Measurements from ENCODE around the gene KNCN.

The KNCN gene

DNA sequence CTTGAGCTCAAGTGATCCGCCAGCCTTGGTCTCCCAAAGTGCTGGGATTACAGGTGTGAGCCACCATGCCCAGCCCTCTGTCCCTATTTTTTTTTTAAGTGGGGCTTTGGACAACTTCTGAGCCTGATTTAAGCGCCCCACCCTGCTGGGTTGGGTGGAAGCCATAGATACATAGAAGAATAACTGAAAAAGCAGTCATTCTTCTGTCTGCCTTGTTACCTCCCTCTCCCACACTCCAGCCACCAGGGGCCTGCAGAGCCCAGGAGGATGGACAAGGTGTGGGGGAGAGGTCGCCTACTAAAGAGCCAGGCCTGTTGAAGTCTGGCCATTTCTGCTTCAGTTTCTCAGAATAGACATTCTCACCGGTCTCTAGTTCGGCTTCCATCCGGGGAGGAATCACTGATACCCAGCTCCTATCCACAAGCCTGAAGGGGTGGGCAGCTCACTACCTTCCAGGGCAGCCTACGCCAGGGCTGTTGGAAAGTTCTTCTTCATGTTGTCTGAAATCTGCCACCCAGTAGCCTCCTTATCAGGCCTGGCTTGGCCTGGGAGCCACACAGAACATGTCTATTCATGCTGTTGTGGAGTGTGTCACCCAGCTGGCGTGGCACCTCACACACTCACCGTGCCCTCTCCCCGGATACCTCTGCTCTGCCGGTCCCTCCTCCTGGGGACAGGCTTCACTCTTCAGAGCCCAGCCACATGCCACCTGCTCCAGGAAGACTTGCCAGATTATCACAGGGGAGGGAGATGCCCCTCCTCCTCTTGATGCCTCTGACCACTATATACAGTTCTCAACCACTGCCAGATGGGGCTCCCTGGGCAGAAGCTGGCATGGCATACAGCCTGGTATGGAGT is 27.7 kb downstream of the KNCN start:
- DNase-seq (ENCODE audit: low spot score): no peak

DNA sequence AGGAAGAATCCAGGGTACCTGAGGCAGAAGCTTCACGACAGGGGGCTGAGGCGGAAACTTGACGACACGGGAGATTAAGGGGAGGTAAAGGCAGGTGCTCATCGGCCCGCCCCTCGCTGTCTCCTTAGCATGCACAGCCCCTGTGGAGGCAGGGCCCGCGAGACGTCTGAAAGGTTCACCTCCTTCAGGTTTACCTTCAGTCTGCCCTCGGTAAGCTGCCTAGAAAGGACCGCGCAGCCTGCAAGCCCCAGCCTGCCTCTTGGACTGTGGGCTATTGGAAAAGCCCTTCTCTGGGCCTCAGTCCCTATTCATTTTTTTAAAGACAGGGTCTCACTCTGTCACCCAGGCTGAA is 28.5 kb downstream of the KNCN start:
- no peak for DNase-seq (ENCODE audit: low spot score)

DNA sequence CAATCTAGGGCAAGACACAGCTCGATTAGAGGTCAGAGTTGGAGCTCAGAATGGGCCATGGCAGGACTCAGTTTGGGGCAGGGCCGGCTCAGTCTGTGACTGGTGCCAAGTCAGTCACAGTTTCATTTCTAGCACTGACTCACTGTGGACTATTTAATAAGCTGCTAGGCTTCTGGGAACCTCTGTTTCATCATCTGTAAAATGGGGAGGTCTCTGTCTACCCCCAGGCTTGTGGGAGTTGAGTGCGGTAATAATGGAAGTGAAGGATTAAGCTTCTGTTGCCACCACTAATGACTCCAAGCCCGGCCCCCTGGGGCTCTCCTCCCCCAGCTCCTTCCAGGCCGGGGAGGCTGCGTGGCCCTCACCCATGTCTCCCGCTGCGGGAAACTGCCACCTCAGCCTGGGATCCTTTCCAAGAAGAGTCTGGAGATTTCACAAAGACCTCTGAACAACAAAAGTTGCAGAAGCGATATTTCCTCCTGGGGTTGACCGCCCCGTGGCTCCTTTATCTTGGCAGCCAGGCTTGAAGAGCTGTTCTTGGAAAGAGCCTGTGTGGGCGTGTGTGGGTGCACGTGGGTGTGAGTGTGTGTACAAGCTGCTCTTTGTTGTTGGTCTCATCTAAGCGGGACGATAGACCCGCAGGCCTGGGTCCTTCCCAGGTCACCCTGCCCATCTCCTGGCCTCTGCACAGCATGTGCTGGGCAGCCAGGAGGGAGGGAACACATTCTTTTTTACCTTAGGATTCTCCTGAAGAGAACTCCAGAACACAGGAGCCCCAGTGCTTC is 29.1 kb downstream of the KNCN start:
- no peak for DNase-seq (ENCODE audit: low spot score)

DNA sequence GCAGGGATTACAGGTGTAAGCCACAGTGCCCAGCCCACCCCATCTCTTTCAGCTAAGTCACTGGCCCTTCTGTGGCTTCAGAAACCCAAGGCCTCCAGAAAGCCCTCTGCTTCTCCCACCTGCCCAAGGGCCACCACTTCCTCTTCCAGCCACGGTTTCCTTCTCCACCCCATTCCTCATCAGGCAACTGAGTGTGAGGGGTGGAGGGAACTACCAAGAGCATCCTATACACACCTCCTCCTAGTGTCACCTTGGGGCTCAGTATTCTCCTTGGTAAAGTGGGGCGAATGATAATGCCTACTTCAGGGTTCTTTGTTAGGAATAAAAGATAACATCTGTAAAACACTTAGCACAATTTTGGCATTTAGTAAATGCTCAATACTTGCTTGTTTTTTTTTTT is 30.0 kb downstream of the KNCN start:
- DNase-seq (ENCODE audit: low spot score): no peak

DNA sequence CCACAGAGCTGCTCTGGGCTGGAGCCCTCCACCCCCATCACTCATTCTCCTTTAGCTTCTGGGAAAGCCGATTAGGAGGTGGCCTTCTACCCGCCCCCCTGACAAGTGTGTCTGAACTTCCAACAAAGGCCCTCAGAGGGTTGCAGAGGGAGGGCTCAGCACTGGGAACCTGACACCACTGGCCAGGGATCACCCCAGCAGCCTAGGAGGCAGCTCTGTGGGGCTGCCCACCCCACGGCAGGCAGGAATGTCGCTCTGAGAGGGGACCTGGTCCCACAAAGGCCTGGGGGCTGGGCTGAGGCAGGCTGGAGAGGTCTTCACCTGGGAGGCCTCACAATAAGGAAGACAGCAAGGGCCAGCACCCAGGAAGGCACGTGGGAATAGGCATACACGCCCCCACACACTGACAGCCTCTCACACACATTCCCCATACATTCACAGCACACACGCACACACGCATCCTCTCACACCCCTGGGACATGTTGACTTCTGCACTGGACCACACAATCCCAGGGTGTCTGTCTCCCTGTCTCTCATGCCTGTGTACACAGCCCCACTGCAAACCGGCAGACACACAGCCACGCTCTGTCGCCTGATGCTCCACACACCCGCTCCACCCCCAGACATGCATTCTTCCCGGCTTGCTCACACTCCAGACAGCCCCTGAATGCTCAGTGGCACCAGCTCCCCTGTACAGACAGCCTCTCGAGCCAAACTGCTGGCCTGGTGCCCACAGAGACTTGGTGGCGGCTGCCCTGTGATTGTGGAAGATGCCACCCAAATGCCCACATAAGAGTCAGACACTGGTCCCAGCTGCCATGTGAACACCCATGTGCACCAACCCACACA is 31.2 kb downstream of the KNCN start:
- no peak for DNase-seq (ENCODE audit: low spot score)

DNA sequence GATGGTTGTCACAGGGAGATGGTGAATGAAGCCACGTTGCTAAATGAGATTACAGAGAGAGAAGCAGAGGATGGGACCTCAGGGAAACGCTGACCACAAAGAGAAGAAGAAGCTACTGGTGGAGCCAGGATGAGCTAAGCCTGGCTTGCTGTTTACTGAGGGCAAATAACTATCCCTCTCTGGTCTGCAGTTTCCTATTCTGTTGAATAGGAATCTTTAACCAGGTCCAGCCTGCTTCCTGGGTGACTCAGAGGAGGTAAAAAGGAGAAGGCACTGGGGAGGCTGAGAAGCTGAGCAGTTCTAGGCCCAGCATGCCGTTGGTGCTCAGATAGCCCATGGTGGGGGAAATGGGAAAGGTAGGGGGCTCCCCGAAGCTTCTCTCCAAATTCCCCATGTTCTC is 32.2 kb downstream of the KNCN start:
- DNase-seq (ENCODE audit: low spot score): no peak

DNA sequence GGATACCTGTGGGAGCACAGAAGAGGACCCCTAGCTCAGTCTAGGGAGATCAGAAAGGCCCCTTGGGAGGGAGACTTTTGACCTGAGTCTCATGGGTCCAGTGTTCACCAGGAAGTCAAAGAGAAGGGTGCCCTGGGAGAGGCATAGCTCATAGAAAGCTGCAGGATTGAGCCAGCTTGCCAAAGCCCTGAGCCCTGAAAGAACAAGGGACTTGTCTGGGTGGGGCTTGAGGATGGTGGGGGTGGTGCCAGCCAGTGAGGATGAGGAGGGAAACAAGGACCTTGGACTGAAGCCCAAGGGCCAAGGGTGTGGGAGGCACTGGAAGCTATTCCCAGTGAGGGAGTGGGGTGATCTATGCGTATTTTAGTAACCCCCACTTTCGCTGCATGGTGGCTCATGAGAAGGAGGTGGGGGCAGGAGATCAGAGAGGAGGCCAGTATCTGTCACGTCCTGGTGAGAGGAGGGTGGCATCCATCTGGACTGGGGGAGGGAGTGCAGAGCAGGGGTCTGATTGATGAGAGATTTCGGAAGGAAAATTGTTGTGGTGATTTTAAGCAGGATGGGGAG is 33.4 kb downstream of the KNCN start:
- no peak for DNase-seq (ENCODE audit: low spot score)

DNA sequence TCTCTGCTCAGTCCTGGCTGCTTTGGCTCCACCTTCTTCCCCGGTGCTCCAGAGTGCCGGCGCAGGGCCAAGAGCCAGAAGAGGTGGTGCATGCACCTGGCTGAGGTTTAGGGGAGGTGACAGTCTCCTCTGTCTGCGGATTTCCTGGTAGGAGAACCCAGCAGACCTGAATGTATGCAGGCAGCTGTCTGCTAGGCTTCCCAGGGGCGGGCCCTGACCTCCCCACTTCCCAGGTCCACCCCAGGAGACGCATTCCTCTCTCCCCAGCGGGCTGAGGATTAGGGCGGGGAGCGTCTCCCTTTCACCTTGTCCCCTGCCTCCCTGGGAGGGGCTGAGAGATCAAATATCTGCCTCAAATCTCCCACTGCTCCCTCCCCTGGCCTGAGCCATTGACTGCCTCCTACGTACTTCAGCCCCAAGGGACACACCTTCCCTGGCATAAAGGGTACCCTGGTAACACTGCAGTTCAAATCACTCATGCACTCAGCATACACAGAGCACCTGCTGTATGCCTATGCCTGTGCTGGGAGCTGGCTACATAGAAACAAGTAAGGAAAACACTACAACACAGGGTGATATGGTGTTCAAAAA is 34.3 kb downstream of the KNCN start:
- no peak for DNase-seq (ENCODE audit: low spot score)

DNA sequence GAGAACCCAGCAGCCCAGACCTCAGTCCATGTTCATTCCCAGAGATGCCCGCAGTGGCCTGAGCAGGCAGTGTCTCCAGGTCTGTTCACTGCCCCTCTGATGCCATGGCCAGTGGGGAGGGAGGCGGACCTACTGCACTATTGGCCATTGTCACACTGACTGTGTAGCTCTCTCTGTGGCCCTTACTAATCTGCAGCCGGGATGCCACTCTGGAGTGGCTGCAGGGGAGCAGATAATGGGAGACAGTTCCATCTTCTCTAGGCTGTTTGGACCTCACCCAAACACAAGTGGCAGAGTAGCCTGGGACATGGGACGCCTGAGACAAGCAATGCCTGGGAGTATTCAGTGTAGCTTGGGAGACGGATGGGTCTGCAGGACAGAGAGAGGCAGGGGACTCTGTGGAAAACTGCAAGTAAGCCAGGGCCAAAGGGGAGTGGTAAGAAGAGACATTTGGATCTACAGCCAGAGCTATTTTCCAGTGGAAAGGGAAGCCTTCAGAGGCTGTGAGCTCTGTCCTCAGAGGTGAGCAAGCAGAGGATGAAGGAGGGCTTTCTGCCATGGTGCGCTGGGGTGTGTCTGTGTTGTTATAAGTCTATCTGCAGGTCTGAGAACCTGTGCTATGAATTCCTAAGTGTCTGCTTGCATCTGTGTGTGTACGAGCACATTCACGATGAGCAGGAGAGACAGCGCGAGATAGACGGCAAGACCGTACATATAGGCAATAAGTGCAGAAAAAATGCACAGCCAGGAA is 35.1 kb downstream of the KNCN start:
- DNase-seq (ENCODE audit: low spot score): no peak

DNA sequence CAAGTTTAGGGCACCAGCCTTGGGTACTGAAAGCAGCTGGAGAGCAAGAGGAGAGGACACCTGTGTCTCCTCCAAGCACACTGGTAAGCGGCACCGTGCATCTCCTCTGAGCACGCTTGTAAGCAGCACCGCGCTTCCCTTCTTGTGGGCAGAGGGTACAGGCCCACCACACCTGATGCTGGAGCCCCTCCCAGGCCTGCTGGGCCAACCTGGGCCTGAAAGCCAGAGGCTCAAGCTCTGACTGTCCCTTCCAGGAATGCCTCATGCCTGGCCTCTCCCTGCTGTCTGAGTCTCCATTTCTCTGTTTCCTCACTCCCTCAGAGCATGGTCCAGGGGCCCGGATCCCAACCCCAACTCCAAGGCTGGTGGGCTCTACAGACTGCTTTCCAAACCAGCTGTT is 35.9 kb downstream of the KNCN start:
- DNase-seq (ENCODE audit: low spot score): no peak

DNA sequence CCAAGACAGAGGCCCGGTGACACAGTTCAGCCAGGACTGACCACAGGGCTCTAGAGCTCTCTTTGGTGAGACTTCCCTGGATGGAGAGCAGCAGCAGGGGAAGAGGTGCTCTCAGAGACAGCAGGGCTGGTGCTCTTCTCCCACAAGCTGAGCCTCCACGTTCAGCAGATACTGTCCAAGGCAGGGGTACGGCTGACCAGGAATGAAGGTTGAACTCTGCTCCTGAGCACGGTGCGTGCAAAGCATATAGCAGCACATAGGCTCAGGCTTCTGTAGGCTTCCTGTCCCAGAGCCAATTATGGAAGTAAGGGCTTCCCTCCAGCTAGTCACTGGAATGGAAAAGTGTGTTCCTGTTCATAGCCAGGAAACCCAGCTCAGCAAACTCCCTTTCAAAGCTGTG is 37.9 kb downstream of the KNCN start:
- no peak for DNase-seq (ENCODE audit: low spot score)

DNA sequence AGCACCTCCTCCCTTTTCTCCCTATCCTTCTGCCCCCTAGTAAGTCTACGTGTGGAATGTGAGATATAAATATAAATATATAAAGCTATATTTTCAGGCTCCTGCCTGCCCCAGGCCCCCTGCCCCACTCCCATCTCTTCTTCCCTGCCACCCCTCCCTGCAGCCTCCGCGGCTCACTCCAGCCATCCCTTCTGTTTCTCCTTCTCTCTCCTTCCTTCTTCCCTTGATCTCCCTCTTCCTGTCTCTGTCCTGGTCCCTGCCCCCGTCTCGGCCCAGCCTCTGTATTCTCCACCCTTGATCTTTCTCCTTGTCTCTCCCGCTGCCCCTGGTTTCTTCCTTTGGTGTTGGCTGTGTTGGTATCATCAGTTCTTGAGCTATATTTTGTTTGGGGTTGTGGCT is 38.7 kb downstream of the KNCN start:
- no peak for DNase-seq (ENCODE audit: low spot score)

DNA sequence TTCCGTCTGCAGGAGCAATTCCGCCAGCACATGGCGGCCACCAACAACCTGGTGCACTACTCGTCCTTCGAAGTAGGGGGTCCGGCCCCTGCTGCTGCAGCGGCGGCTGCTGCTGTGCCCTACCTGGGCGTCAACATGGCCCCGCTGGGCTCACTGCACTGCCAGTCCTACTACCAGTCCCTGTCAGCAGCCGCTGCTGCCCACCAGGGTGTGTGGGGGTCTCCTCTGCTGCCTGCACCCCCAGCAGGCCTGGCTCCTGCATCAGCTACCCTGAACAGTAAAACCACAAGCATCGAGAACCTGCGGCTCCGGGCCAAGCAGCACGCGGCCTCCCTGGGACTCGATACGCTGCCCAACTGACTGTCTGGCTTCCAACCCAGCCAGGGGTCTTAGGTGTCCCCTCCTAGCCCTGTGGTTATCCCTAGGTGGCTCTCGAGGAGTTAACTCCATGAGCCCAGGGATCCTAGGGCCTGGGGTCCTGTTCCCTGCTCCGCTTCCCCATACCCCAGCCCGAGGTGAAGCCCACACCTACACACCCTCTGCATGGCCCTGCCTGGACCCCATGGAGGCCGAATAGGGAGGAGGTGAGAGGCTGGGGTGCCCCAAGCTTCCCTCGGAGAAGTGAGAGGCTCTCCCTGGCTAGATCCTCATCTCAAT is 39.2 kb downstream of the KNCN start:
- DNase-seq (ENCODE audit: low spot score): no peak

DNA sequence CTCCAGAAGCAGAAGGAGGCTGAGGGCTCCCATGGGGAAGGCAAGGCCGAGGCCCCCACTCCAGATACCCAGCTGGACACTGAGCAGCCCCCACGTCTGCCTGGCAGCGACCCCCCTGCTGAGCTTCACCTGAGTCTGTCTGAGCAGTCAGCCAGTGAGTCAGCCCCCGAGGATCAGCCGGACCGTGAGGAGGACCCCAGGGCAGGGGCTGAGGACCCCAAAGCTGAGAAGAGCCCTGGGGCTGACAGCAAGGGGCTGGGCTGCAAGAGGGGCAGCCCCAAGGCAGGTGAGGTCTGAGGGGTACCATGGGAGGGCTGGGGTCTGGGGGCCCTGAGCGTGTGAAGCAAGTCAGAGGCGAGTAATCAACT is 40.5 kb downstream of the KNCN start:
- no peak for DNase-seq (ENCODE audit: low spot score)

DNA sequence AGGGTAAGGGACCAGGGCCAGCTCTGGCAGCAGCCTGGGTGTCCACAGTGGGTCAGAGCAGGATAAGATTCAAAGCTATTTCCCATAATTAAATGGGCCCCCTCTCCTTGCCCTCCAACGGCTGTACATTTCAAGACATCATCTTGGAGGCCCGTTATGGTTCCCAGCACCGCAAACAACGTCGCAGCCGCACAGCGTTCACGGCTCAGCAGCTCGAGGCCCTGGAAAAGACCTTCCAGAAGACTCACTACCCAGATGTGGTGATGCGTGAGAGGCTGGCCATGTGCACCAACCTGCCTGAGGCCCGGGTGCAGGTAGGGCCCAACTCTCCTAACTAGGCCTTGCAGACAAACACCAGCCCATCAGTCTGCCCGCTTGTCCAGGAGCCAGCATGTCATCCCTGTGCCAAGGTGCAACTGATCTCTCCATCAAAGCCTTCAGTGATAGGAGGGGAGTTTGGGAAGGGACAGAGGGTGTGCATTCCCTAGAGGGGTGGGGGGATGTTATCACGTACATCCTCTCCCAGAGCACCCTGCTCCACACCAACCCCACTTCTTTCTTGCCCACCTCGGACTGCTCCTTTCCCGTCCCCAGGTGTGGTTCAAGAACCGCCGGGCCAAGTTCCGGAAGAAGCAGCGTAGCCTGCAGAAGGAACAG is 41.0 kb downstream of the KNCN start:
- no peak for DNase-seq (ENCODE audit: low spot score)

DNA sequence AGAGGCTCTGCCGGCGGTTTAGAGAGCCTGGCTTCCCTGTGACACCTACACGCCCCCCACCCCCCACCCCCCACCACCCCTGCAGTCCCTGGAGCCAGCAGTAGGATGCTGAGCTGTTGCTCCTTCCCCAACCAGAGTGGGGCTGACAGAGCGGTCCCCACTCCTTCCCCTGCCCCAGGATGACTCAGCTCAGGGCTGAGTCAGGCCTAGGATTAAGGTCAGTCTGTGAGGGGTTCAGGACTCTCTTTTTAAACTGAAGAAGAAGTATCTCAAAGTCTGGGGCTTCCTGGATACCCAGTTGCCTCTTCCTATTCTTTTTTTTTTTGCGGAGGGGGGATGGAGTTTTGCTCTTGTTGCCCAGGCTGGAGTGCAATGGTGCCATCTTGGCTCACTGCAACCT is 42.7 kb downstream of the KNCN start:
- no peak for DNase-seq (ENCODE audit: low spot score)

DNA sequence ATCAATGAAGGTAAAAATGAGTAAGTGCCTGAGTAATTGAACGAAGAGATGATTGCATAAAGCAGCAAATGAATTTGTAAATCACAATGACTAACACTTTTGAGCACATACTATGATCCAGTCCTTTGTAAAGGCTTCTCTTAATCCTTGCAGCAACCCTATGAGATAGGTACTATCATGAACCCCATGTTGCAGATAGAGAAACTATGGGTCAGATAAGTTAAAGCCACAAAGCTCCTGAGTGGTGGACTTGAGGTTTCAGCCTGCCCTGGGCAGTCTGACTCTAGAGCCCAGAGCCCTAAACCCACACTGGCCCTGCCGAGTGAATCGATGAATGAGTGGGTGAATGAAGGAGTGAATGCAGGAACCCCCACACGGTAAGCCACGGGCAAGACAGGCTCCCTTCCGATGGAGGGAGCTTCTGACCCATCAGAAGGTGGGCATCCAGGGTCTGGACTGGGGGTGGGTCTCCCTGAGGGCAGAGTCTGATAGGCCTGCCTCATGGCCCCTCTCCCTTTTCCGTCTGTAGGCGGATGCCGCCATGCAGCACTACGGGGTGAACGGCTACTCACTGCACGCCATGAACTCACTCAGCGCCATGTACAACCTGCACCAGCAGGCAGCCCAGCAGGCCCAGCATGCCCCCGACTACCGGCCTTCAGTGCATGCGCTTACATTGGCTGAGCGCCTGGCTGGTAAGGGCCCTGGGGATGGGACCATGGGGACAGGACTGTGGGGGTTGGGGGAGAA is 44.8 kb downstream of the KNCN start:
- DNase-seq (ENCODE audit: low spot score): no peak

DNA sequence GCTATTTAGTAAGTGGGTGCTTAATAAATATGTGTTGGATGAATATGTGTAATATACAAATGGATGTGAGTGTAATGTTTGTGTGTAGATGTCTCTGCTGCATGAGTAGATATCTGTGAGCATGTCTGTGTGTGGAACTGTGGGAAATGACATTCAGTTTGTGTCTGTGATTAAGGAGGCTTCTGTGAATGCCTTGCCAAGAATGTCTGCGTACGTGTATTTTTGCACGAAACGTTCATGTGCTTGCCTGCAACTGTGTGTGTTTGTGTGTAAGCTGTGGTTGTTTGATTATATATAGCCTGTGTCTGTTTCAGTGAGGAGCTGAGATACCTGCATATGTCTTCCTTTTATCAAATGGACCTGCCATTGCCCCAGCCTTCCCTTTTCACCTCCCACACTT is 48.0 kb downstream of the KNCN start:
- DNase-seq (ENCODE audit: low spot score): no peak

DNA sequence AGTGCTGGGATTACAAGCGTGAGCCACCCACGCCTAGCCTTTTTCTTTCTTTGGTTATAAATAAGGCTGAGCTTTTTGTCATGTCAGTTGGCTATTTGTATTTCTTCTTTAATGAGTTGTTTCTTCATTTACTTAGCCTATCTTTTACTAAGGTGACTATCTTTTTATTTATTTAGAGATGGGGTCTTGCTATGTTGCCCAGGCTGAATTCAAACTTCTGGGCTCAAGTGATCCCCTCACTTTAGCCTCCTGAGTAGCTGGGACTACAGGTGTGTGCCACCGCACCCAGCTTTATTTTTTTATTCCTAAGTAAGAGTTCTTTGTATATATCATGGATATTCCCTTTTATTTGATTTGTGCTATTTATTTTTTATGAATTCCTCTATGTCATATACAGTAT is 49.9 kb downstream of the KNCN start:
- no peak for DNase-seq (ENCODE audit: low spot score)

DNA sequence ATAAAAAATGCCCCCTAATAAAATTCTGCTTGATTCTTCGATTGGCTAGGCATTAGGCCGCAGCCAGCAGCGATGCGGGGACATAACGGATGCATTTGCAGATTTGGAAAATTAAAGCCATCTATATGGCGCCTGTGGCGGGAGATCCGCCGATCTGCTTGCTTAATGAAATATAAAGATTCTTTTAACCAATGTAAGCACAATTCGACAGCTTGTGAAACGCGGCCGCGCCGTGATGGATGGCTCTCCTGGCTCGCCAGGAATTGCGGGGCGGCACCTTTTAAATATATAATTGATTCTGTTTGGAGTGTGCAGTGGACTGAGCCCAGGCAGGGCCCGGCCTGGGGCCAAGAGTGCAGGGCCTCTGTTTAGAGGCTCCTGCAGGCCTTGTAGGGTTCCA is 53.8 kb downstream of the KNCN start:
- DNase-seq (ENCODE audit: low spot score): no peak

Data from CD4-positive, alpha-beta T cell treated with Interleukin-2 at 100 ng/mL for 4 hours (primary cell).